ENCODE results near the gene CFAP119.
A peak's percentile ranks its signal among the peaks of the same experiment; 100 is the strongest.

Gene CFAP119

GRCh38 chr16:30775131-30775391, 13.2 kb upstream of the CFAP119 start:
- TF ChIP-seq ZFP30 (CRISPR knock-in tag; IDR thresholded peaks at IDR 0.05) (no peak), TCF4 (CRISPR knock-in tag; IDR thresholded peaks at IDR 0.05; ENCODE audit: borderline replicate concordance) (no peak), OSR1 (CRISPR knock-in tag; IDR thresholded peaks at IDR 0.05) (no peak), TSHZ2 (CRISPR knock-in tag; IDR thresholded peaks at IDR 0.05) (no peak), ZFP3 (CRISPR knock-in tag; IDR thresholded peaks at IDR 0.05) (no peak), CSDC2 (CRISPR knock-in tag; IDR thresholded peaks at IDR 0.05) (no peak), GLIS3 (CRISPR knock-in tag; IDR thresholded peaks at IDR 0.05) (no peak), ZNF565 (CRISPR knock-in tag; conservative IDR thresholded peaks at IDR 0.05; ENCODE audit: low read depth) (no peak), POU6F1 (CRISPR knock-in tag; IDR thresholded peaks at IDR 0.05; ENCODE audit: borderline replicate concordance, low read depth) (no peak), SNAI2 (CRISPR knock-in tag; IDR thresholded peaks at IDR 0.05) (no peak), PPARA (CRISPR knock-in tag; IDR thresholded peaks at IDR 0.05; ENCODE audit: borderline replicate concordance) (no peak), ZNF8 (CRISPR knock-in tag; IDR thresholded peaks at IDR 0.05) (no peak), BACH2 (CRISPR knock-in tag; IDR thresholded peaks at IDR 0.05; ENCODE audit: borderline replicate concordance) (no peak), ZNF70 (CRISPR knock-in tag; IDR thresholded peaks at IDR 0.05) (no peak), ESRRG (CRISPR knock-in tag; IDR thresholded peaks at IDR 0.05) (no peak), ISL1 (CRISPR knock-in tag; IDR thresholded peaks at IDR 0.05) (no peak)
- ATAC-seq, result no peak; the same call in 2 of the 3 replicates

- ATAC-seq, result peak; percentile 7
- no peak for TF ChIP-seq PPARA (CRISPR knock-in tag; IDR thresholded peaks at IDR 0.05; ENCODE audit: borderline replicate concordance)
- TF ChIP-seq TSHZ2 (CRISPR knock-in tag; IDR thresholded peaks at IDR 0.05), result no peak
- no peak for TF ChIP-seq TCF4 (CRISPR knock-in tag; IDR thresholded peaks at IDR 0.05; ENCODE audit: borderline replicate concordance)
- TF ChIP-seq SNAI2 (CRISPR knock-in tag; IDR thresholded peaks at IDR 0.05), result no peak
These were observed 12.7 kb upstream of the CFAP119 start for GRCh38 chr16:30774367-30775130.

- TF ChIP-seq ISL1 (CRISPR knock-in tag; IDR thresholded peaks at IDR 0.05) (no peak), BACH2 (CRISPR knock-in tag; IDR thresholded peaks at IDR 0.05; ENCODE audit: borderline replicate concordance) (no peak), ZC3H10 (CRISPR knock-in tag; IDR thresholded peaks at IDR 0.05) (no peak), ZNF8 (CRISPR knock-in tag; IDR thresholded peaks at IDR 0.05) (no peak), CSRNP3 (CRISPR knock-in tag; IDR thresholded peaks at IDR 0.05) (no peak), GLIS3 (CRISPR knock-in tag; IDR thresholded peaks at IDR 0.05) (no peak), ZNF565 (CRISPR knock-in tag; conservative IDR thresholded peaks at IDR 0.05; ENCODE audit: low read depth) (no peak)
- ATAC-seq, result no peak
These were observed 12.0 kb upstream of the CFAP119 start for GRCh38 chr16:30773826-30774225.

- TF ChIP-seq CSRNP3 (CRISPR knock-in tag; IDR thresholded peaks at IDR 0.05) (no peak), TCF4 (CRISPR knock-in tag; IDR thresholded peaks at IDR 0.05; ENCODE audit: borderline replicate concordance) (no peak)
- no peak for ATAC-seq
These were observed 9.9 kb upstream of the CFAP119 start for GRCh38 chr16:30771726-30772125.

Measured in SK-N-SH treated with all-trans-retinoic acid at 6 μM for 48 hours (cell line).